Skeletal muscle satellite cell (primary cell): ENCODE data around the gene CYP26B1.
A peak's percentile ranks its signal among the peaks of the same experiment; 100 is the strongest.

ENCODE experiments used
- H3K27me3 ChIP-seq: 2 replicates; pipeline ENCODE4 v1.7.0; 2013; ENCODE audit warnings: low read length; ENCODE audit not compliant: control insufficient read depth, insufficient read depth
- H3K36me3 ChIP-seq: 2 replicates; pipeline ENCODE4 v1.7.0; 2013; ENCODE audit warnings: mild to moderate bottlenecking, control low read depth, low read length; ENCODE audit not compliant: insufficient read depth
- H3K4me1 ChIP-seq: 2 replicates; pipeline ENCODE4 v1.7.0; 2013; ENCODE audit warnings: low read length; ENCODE audit not compliant: control insufficient read depth, insufficient read depth
- H3K4me2 ChIP-seq: 2 replicates; pipeline ENCODE4 v1.7.0; 2013; ENCODE audit warnings: mild to moderate bottlenecking, low read length
- H3K4me3 ChIP-seq: 2 replicates; pipeline ENCODE4 v1.7.0; 2013; ENCODE audit warnings: low read length
- H3K9ac ChIP-seq: 2 replicates; pipeline ENCODE4 v1.7.0; 2013; ENCODE audit warnings: mild to moderate bottlenecking, low read depth, low read length, moderate library complexity
- H3K9me3 ChIP-seq: replicated peaks from 2 replicates; pipeline ENCODE4 v1.7.0; 2013; ENCODE audit warnings: mild to moderate bottlenecking, control low read depth, low read length

CYP26B1 gene

GRCh38 chr2:72145289-72145657 is 2.4 kb downstream of the CYP26B1 start:
- Histone ChIP-seq H3K36me3 (no peaks in the 10 kb centered on the region), H3K4me1 (peaks cover 38% of the 10 kb centered on the region), H3K27me3 (peaks cover 73% of the 10 kb centered on the region), H3K9ac (no peak overlapping the region), H3K4me3 (peak overlapping the region; percentile 59), H3K4me2 (peak overlapping the region; percentile 81), H3K9me3 (peaks cover 5% of the 10 kb centered on the region)

DNA sequence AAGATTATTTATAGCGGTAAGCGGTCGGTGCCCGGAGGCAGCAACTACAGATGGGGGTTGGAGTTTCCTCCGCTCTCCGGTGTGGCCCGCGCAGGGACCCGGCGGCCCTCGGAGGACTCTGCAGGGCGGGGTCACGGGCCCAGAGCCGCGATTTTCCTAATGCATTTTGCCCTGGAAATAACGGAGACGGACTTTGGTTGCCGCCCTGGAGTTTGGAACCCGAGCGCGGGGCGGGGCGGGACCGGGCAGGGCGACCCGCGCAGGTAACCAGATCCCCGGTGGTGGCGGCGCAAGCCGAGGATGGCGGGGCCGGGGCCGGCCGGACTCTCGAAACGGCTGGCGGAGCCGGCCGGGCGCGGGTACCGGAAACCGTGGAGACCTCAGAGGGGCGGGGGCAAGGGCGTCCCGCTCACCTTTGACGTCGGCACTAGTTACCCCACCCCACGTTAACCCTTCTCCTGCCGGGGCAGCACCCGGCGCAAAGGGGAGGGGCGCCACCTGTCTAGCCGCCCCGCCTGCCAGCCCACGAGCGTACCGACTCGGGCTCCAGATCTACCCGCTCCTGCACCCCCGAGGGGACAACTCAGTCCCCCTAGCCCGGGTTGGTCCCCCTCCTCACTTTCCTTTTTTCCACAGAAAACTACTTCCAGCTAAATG is 2.9 kb downstream of the CYP26B1 start:
- Histone ChIP-seq H3K36me3 (no peaks in the 10 kb centered on the region), H3K9me3 (peaks cover 5% of the 10 kb centered on the region), H3K9ac (no peak overlapping the region), H3K4me2 (peak overlapping the region; percentile 81), H3K4me3 (peak overlapping the region; percentile 59), H3K27me3 (peaks cover 70% of the 10 kb centered on the region), H3K4me1 (peaks cover 33% of the 10 kb centered on the region)

- Histone ChIP-seq H3K9me3 (peaks cover 5% of the 10 kb centered on the region), H3K27me3 (peaks cover 67% of the 10 kb centered on the region), H3K4me2 (peak overlapping the region; percentile 81), H3K4me3 (no peak overlapping the region), H3K9ac (no peak overlapping the region), H3K36me3 (no peaks in the 10 kb centered on the region), H3K4me1 (peaks cover 28% of the 10 kb centered on the region)
Observed at GRCh38 chr2:72144274-72144631, 3.4 kb downstream of the CYP26B1 start.

DNA sequence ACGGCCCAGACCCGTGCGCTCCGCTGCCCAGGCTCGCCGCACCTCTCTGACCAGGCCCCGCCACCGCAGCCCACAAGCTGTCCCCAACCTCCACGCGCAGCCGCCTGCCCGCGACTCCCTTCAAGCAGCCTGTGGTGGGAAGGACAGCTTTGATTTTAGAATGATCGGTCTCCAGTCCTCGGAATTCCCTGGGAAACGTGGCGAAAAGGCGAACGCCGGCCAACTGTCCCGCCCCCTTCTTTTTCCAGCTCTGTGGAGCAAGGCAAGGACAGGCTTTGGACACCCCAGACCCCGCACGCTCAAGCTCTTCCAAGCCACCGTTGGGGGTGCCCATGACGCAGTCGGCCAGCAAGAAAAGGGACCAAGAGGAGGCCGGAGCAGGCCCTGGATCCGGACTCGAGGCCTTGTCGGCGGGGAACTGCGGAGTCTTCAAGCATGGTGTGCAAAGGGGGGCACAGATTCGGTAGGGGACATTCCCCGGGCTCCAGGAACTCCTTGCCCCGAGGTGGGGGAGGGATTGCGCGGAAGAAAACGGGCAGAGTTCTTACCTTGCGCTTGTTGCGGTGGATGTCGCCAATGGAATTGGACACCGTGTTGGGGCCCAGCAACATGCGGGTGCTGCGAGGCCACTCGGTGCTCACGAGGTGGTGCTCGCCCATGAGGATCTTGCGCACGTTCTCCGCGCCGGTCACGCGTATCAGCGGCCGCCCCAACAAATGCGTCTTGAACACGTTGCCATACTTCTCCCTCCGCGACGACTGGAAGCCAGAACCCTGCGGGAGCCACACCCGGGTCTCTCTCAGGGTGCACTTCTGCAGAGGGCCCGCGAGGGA is 4.0 kb downstream of the CYP26B1 start:
- peaks cover 5% of the 10 kb centered on the region for H3K9me3 ChIP-seq
- H3K36me3 ChIP-seq: no peaks in the 10 kb centered on the region
- peaks cover 25% of the 10 kb centered on the region for H3K4me1 ChIP-seq
- peak overlapping the region; percentile 19 for H3K4me2 ChIP-seq
- H3K9ac ChIP-seq: no peak overlapping the region
- no peak overlapping the region for H3K4me3 ChIP-seq
- peaks cover 65% of the 10 kb centered on the region for H3K27me3 ChIP-seq

- Histone ChIP-seq H3K36me3 (no peaks in the 10 kb centered on the region), H3K4me1 (peaks cover 20% of the 10 kb centered on the region), H3K9me3 (peaks cover 5% of the 10 kb centered on the region), H3K4me3 (no peak overlapping the region), H3K4me2 (peak overlapping the region; percentile 19), H3K9ac (no peak overlapping the region), H3K27me3 (peaks cover 60% of the 10 kb centered on the region)
Observed at GRCh38 chr2:72142570-72143440, 4.9 kb downstream of the CYP26B1 start.

DNA sequence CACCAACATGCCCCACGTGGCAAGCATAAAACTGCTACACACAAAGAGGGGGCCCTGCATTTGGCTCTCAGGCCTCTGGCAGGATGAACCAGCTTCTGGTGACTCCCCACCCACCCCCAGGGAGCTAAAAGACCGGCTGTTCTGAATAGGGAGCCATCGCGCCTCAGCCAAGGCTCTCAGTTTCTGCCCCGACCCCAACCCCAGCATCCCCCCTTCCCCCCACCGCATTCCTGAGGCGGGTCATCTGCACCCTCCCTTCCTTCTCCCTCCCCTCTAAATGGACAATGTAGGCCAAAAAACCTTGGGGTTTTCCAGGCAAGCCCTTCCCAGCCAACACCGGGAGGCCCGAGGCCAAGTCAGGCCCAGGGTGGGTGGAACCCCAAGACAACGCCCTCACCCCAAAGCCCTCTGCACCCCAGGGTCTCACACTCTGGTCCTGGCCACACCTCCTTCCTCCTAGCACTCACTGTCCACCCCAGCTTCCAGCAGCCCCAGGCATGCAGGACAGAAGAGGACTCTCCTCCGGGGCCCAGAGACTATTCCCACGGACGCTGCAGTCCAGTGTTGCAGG is 5.7 kb downstream of the CYP26B1 start:
- Histone ChIP-seq H3K27me3 (peaks cover 54% of the 10 kb centered on the region), H3K4me2 (no peak overlapping the region), H3K4me1 (peaks cover 15% of the 10 kb centered on the region), H3K36me3 (no peaks in the 10 kb centered on the region), H3K9me3 (peaks cover 5% of the 10 kb centered on the region), H3K4me3 (no peak overlapping the region), H3K9ac (no peak overlapping the region)

GRCh38 chr2:72141032-72141645 is 6.5 kb downstream of the CYP26B1 start:
- H3K4me2 ChIP-seq: no peak overlapping the region
- H3K27me3 ChIP-seq: peaks cover 45% of the 10 kb centered on the region
- no peak overlapping the region for H3K4me3 ChIP-seq
- peaks cover 15% of the 10 kb centered on the region for H3K4me1 ChIP-seq
- no peaks in the 10 kb centered on the region for H3K9me3 ChIP-seq
- no peaks in the 10 kb centered on the region for H3K36me3 ChIP-seq
- no peak overlapping the region for H3K9ac ChIP-seq

DNA sequence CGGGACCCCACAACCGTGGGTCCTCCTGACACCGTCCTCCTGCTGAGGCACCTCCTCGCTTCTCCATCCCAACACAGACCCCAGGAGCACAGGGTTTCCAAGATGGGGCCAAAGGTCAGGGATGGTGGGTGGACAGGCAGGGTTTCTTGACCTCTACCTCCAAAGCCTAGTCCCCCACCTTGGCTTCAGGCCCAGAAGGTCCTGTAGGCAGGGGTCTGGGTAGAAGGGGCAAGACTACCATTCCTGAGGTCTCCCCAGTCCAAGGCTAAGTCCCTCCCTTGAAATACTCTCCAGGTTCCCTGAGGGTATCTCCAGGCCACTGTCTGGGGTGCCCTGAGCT is 7.1 kb downstream of the CYP26B1 start:
- Histone ChIP-seq H3K4me2 (no peak overlapping the region), H3K4me1 (peaks cover 11% of the 10 kb centered on the region), H3K36me3 (no peaks in the 10 kb centered on the region), H3K4me3 (no peak overlapping the region), H3K9me3 (no peaks in the 10 kb centered on the region), H3K27me3 (peaks cover 41% of the 10 kb centered on the region), H3K9ac (no peak overlapping the region)

DNA sequence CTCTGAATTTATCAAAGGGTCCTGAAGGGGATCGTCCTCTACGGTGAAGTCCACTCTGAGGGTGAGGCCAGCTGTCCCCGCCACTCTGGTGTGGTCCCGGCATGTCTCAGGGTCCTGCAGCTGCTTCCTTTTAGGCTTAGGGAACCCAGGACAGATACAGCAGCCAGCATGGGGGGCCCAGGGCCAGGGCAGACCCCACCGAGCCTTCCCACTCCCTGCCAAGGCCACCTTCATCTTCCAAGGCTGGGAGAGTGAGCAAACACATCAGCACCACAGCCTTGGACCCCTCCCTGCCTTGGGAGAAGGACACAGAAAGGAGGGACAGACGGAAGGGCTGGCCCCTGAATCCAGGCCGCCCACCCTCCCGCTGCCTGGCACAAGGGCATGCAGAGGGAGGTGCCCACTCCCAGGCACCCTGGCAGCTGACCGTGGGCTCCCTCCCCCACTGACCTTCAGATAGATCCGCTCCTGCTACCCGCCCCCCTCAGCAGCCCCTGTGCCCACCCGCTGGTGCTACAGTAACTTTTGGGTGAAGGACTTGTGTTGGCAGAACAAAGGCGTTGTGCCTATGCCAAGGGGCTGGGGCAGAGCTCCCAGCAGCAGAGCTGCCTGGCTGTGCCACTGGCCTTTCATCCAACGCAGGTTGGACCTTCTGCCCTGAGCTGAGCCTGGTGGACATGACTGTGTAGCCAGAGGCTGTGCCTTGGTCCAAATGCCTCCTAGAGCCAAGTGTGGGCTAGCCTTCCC is 7.6 kb downstream of the CYP26B1 start:
- no peak overlapping the region for H3K9ac ChIP-seq
- no peak overlapping the region for H3K4me3 ChIP-seq
- no peaks in the 10 kb centered on the region for H3K9me3 ChIP-seq
- H3K4me1 ChIP-seq: peaks cover 6% of the 10 kb centered on the region
- H3K36me3 ChIP-seq: no peaks in the 10 kb centered on the region
- peaks cover 40% of the 10 kb centered on the region for H3K27me3 ChIP-seq
- no peak overlapping the region for H3K4me2 ChIP-seq

DNA sequence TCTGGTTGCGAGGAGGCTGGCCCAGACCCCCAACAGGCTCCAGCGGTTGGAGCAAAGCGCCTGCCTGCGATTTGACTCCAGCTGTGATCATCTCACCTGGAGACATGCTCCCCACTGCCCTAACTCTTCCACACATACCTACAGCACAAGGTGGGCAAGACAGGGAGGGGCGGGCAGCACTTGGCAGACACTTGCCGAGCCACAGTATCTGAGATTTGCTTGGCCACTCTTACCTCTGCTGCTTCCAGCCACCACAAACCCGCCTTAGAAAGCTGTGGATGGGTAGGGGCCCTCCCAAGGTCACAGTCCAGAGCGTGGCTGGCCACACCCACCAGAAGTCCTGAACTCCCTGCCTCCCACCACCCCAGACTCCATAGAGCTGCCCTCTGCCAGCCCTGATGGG is 8.2 kb downstream of the CYP26B1 start:
- Histone ChIP-seq H3K4me1 (peaks cover under 1% of the 10 kb centered on the region), H3K4me2 (no peak overlapping the region), H3K36me3 (no peaks in the 10 kb centered on the region), H3K4me3 (no peak overlapping the region), H3K9me3 (no peaks in the 10 kb centered on the region), H3K27me3 (peaks cover 35% of the 10 kb centered on the region), H3K9ac (no peak overlapping the region)
